Adrenal gland (tissue), 5 donors: ENCODE measurements around the gene IL13RA1.
"Not testable (repeated sequence)": the region's sequence is repeated elsewhere in the genome, so short reads cannot be mapped to it uniquely, and the experiment has no call there.

Source experiments
- POLR2A ChIP-seq, 2 donors: fragments of 450-650 bp; IDR thresholded peaks; one replicate each; pipeline ENCODE4 v1.6.1; 2017; ENCODE audit warnings: antibody characterized with exemption in 2 of 2, mild to moderate bottlenecking in 2 of 2, moderate library complexity in 1 of 2
- TF ChIP-seq, protein P1 (sequence below), 6 experiments: fragments of 450-650 bp in 4 of 6; fragments of 200-600 bp in 2 of 6; sonication (generic) in 1 of 6; IDR thresholded peaks; 1 replicate in 5 of 6; 2 replicates in 1 of 6; pipeline versions ENCODE4 v1.5.1 to v1.8.0; 2016 to 2021; ENCODE audit warnings: antibody characterized with exemption in 6 of 6, mild to moderate bottlenecking in 2 of 6, moderate library complexity in 1 of 6
- donor health status: DM: no; HTN: no; CAD: no.

DNA sequence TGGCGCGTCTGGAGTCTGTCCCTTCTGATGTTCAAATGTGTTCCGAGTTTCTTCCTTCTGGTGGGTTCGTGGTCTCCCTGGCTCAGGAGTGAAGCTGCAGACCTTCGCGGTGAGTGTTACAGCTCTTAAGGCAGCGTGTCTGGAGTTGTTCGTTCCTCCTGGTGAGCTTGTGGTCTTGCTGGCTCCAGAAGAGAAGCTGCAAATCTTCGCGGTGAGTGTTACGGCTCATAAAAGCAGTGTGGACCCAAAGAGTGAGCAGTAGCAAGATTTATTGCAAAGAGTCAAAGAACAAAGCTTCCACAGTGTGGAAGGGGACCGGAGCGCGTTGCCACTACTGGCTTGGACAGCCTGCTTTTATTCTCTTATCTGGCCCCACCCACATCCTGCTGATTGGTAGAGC lies 11.5 kb upstream of the IL13RA1 start:
- TF ChIP-seq, protein P1, sequence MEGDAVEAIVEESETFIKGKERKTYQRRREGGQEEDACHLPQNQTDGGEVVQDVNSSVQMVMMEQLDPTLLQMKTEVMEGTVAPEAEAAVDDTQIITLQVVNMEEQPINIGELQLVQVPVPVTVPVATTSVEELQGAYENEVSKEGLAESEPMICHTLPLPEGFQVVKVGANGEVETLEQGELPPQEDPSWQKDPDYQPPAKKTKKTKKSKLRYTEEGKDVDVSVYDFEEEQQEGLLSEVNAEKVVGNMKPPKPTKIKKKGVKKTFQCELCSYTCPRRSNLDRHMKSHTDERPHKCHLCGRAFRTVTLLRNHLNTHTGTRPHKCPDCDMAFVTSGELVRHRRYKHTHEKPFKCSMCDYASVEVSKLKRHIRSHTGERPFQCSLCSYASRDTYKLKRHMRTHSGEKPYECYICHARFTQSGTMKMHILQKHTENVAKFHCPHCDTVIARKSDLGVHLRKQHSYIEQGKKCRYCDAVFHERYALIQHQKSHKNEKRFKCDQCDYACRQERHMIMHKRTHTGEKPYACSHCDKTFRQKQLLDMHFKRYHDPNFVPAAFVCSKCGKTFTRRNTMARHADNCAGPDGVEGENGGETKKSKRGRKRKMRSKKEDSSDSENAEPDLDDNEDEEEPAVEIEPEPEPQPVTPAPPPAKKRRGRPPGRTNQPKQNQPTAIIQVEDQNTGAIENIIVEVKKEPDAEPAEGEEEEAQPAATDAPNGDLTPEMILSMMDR (IDR thresholded peaks at IDR 0.05): not testable (repeated sequence)
- TF ChIP-seq POLR2A (IDR thresholded peaks at IDR 0.05): not testable (repeated sequence)
